Esophagus muscularis mucosa (tissue), 4 donors: Measurements from ENCODE around the gene USP10.

Experiments
- CTCF ChIP-seq, 3 experiments: fragments of 200-600 bp in 2 of 3; fragments of 450-650 bp in 1 of 3; sonication (generic) in 2 of 3; IDR thresholded peaks; one replicate each; pipeline ENCODE4 v1.5.1; 2017 to 2019; ENCODE audit warnings: antibody characterized with exemption in 3 of 3, mild to moderate bottlenecking in 2 of 3, moderate library complexity in 1 of 3
- EP300 ChIP-seq: sonication (generic); formaldehyde crosslinking; IDR thresholded peaks from one replicate; pipeline ENCODE4 v1.6.1; 2017; ENCODE audit warnings: antibody characterized with exemption
- POLR2A ChIP-seq: fragments of 450-650 bp; IDR thresholded peaks from one replicate; pipeline ENCODE4 v1.6.1; 2017; ENCODE audit warnings: antibody characterized with exemption, moderate library complexity, mild to moderate bottlenecking, low read depth

- no peak for TF ChIP-seq CTCF (IDR thresholded peaks at IDR 0.05)
- no peak for TF ChIP-seq POLR2A
- no peak for TF ChIP-seq EP300
These were observed 103.3 kb downstream of the USP10 start for GRCh38 chr16:84803146-84803545.
